Measurements from ENCODE around the gene SEMA3F.

The SEMA3F gene

GRCh38 chr3:50155491-50155878 lies 361 bp downstream of the SEMA3F start:
- Histone ChIP-seq H3K27ac (replicated peaks) (no peak overlapping the region), H3K27me3 (ENCODE audit: insufficient read depth, poor library complexity, severe bottlenecking) (peaks cover 37% of the 10 kb centered on the region), H3K4me3 (replicated peaks; ENCODE audit: insufficient read depth, low read length) (no peak overlapping the region)
- DNase-seq (ENCODE audit: low read depth in 1 of 2, low spot score in 1 of 2), result no peak
- TF ChIP-seq CTCF (IDR thresholded peaks at IDR 0.05; ENCODE audit: insufficient read depth, low read length) (no peak), POLR2AphosphoS5 (IDR thresholded peaks at IDR 0.05; ENCODE audit: low read depth) (no peak), GABPA (IDR thresholded peaks at IDR 0.05; ENCODE audit: low read depth) (no peak), SPI1 (IDR thresholded peaks at IDR 0.05; ENCODE audit: borderline replicate concordance, low read depth) (no peak)
- TF ChIP-seq, protein P1, sequence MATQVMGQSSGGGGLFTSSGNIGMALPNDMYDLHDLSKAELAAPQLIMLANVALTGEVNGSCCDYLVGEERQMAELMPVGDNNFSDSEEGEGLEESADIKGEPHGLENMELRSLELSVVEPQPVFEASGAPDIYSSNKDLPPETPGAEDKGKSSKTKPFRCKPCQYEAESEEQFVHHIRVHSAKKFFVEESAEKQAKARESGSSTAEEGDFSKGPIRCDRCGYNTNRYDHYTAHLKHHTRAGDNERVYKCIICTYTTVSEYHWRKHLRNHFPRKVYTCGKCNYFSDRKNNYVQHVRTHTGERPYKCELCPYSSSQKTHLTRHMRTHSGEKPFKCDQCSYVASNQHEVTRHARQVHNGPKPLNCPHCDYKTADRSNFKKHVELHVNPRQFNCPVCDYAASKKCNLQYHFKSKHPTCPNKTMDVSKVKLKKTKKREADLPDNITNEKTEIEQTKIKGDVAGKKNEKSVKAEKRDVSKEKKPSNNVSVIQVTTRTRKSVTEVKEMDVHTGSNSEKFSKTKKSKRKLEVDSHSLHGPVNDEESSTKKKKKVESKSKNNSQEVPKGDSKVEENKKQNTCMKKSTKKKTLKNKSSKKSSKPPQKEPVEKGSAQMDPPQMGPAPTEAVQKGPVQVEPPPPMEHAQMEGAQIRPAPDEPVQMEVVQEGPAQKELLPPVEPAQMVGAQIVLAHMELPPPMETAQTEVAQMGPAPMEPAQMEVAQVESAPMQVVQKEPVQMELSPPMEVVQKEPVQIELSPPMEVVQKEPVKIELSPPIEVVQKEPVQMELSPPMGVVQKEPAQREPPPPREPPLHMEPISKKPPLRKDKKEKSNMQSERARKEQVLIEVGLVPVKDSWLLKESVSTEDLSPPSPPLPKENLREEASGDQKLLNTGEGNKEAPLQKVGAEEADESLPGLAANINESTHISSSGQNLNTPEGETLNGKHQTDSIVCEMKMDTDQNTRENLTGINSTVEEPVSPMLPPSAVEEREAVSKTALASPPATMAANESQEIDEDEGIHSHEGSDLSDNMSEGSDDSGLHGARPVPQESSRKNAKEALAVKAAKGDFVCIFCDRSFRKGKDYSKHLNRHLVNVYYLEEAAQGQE (IDR thresholded peaks at IDR 0.05; ENCODE audit: insufficient replicate concordance, low read depth), result no peak

GRCh38 chr3:50155891-50156290 lies 767 bp downstream of the SEMA3F start:
- no peak overlapping the region for H3K27ac ChIP-seq (replicated peaks)
- no peak for DNase-seq (ENCODE audit: low read depth in 1 of 2, low spot score in 1 of 2)
- H3K27me3 ChIP-seq (ENCODE audit: insufficient read depth, poor library complexity, severe bottlenecking), result peaks cover 37% of the 10 kb centered on the region
- TF ChIP-seq SPI1 (IDR thresholded peaks at IDR 0.05; ENCODE audit: borderline replicate concordance, low read depth) (no peak), CTCF (IDR thresholded peaks at IDR 0.05; ENCODE audit: insufficient read depth, low read length) (no peak), GABPA (IDR thresholded peaks at IDR 0.05; ENCODE audit: low read depth) (no peak), POLR2AphosphoS5 (IDR thresholded peaks at IDR 0.05; ENCODE audit: low read depth) (no peak)
- TF ChIP-seq, protein P1 (IDR thresholded peaks at IDR 0.05; ENCODE audit: insufficient replicate concordance, low read depth), result no peak
- H3K4me3 ChIP-seq (replicated peaks; ENCODE audit: insufficient read depth, low read length), result no peak overlapping the region

DNA sequence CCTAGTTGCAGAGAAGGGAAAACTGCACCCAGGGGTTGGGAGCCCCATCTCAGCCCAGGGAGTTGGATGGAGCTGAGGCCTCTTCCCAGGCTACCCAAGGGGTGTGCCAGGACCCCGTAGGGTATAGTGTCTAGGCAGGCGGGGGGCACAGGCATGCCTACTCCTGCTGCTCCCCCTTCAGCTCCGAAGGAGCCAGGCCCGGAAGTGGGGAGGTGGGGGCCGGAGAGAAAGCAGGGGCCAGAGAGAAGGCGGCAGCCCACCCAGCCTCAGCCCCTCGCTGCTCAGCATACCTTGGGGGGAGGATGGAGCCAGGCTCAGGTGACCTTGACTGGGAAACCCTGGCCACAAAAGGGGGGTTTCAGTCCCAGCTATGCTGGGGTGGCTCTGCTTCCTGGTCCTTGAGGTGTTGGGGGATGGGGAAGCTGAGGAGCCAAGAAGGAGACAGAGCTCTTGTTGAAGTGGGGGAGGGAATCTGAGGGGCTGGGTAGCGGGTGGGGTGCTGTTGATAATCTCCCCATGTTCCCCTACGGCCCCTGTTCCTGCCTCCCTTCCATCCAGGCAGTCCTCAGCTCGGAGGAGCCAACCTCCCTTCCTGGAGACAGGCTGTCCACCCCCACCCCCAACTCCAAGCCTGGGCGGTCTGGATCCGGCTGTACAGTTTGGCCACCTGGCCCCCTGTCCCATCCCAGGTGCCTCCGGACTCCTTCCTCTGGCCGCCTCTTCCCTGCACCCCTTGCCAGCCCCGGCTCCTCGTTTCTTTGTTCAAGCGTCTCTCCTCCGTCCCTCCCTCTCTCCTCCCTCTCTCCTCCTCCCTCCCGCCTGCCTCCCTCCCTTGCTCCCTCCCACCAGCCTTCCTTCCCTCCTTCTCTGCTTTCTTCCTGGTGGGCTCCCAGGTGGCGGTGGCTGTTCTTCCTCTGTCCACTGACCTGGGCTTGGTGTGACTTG lies 1.7 kb downstream of the SEMA3F start:
- no peak overlapping the region for H3K4me3 ChIP-seq (replicated peaks; ENCODE audit: insufficient read depth, low read length)
- TF ChIP-seq CTCF (IDR thresholded peaks at IDR 0.05; ENCODE audit: insufficient read depth, low read length), result no peak
- no peak for TF ChIP-seq SPI1 (IDR thresholded peaks at IDR 0.05; ENCODE audit: borderline replicate concordance, low read depth)
- no peak for TF ChIP-seq POLR2AphosphoS5 (IDR thresholded peaks at IDR 0.05; ENCODE audit: low read depth)
- TF ChIP-seq, protein P1 (IDR thresholded peaks at IDR 0.05; ENCODE audit: insufficient replicate concordance, low read depth), result no peak
- TF ChIP-seq GABPA (IDR thresholded peaks at IDR 0.05; ENCODE audit: low read depth), result no peak
- H3K27ac ChIP-seq (replicated peaks), result no peak overlapping the region
- H3K27me3 ChIP-seq (ENCODE audit: insufficient read depth, poor library complexity, severe bottlenecking), result peaks cover 37% of the 10 kb centered on the region
- DNase-seq (ENCODE audit: low read depth in 1 of 2, low spot score in 1 of 2), result no peak
